ENCODE data around the gene PLVAP.
A peak's percentile ranks its signal among the peaks of the same experiment; 100 is the strongest.

The PLVAP gene

DNA sequence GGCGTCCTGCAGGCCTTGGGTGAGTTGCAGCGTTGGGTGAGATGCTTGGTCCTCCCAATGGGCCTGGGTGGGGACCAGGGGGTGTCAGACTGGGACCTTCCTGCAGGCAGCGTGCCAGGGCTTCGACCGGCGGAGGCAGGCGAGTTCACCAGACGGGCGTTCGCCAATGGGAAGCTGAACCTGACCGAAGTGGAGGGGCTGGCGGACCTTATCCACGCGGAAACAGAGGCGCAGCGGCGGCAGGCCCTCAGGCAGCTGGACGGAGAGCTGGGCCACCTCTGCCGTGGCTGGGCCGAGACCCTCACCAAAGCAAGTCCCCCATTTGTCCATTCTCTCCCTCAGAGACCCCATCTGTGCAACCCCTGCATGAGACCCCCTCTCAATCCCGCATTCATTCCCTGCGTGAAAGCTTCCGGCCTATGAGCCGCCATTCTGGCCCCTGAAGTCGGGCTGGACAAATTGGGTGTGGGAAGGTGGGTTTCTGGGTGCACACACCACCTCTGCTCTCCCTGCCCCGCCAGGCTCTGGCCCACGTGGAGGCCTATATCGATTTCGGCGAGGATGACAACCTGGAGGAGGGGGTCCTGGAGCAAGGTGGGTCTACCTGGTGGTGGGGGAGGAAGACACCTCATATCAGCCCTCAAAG lies 38.6 kb downstream of the PLVAP start:
- peak overlapping the region; percentile 82 for H3K4me3 ChIP-seq (ENCODE audit: low read depth, low read length)
- TF ChIP-seq, protein P1, sequence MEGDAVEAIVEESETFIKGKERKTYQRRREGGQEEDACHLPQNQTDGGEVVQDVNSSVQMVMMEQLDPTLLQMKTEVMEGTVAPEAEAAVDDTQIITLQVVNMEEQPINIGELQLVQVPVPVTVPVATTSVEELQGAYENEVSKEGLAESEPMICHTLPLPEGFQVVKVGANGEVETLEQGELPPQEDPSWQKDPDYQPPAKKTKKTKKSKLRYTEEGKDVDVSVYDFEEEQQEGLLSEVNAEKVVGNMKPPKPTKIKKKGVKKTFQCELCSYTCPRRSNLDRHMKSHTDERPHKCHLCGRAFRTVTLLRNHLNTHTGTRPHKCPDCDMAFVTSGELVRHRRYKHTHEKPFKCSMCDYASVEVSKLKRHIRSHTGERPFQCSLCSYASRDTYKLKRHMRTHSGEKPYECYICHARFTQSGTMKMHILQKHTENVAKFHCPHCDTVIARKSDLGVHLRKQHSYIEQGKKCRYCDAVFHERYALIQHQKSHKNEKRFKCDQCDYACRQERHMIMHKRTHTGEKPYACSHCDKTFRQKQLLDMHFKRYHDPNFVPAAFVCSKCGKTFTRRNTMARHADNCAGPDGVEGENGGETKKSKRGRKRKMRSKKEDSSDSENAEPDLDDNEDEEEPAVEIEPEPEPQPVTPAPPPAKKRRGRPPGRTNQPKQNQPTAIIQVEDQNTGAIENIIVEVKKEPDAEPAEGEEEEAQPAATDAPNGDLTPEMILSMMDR (conservative IDR thresholded peaks at IDR 0.05; ENCODE audit: low read depth, low read length): no peak
- DNase-seq (ENCODE audit: low read depth): no peak

GRCh38 chr19:17337675-17338432 lies 39.3 kb downstream of the PLVAP start:
- DNase-seq (ENCODE audit: low read depth): no peak
- H3K4me3 ChIP-seq (ENCODE audit: low read depth, low read length): peak overlapping the region; percentile 82
- TF ChIP-seq, protein P1 (conservative IDR thresholded peaks at IDR 0.05; ENCODE audit: low read depth, low read length): no peak

- DNase-seq (ENCODE audit: low read depth): peak; percentile 99
- TF ChIP-seq, protein P1 (conservative IDR thresholded peaks at IDR 0.05; ENCODE audit: low read depth, low read length): no peak
- H3K4me3 ChIP-seq (ENCODE audit: low read depth, low read length): peak within 1 kb of the TSS; percentile 82
These were observed 40.1 kb downstream of the PLVAP start, which contains the start of gene GTPBP3 for GRCh38 chr19:17336872-17337674. Gene GTPBP3 (plus strand): TSS chr19:17337553. CDS start chr19:17337612, 59 bp downstream.

GRCh38 chr19:17335575-17335974 lies 41.6 kb downstream of the PLVAP start:
- no peak overlapping the region for H3K4me3 ChIP-seq (ENCODE audit: low read depth, low read length)
- no peak for DNase-seq (ENCODE audit: low read depth)
- TF ChIP-seq, protein P1 (conservative IDR thresholded peaks at IDR 0.05; ENCODE audit: low read depth, low read length): no peak

- H3K4me3 ChIP-seq (ENCODE audit: low read depth, low read length): peak within 1 kb of the TSS; percentile 68
- peak; percentile 99 for DNase-seq (ENCODE audit: low read depth)
- TF ChIP-seq, protein P1 (conservative IDR thresholded peaks at IDR 0.05; ENCODE audit: low read depth, low read length): no peak
These were observed 42.4 kb downstream of the PLVAP start, which contains the start of gene ANO8 for GRCh38 chr19:17334414-17335409. Gene ANO8 (minus strand): TSS chr19:17334855. CDS start chr19:17334670, 185 bp downstream.
